Measurements from ENCODE around the gene PCYT1B. TPM values are rescaled to one million over a fixed set of nuclear protein-coding genes. Genes with fewer than 3 reads are reported as not detected.

PCYT1B gene
- total RNA-seq (2021) (not detected in 2 replicates), Bru-seq, nascent RNA (percentile 1 among the genes with signal in this experiment), BruChase-seq, experiment 1, labeled RNA remaining after a 2-hour chase (not detected), BruChase-seq, experiment 2, labeled RNA remaining after a 6-hour chase (percentile 1 among the genes with signal in this experiment)
- long read RNA-seq: 0 reads

GRCh38 chrX:24647257-24648058 is at the start of gene PCYT1B:
PCYT1B (minus strand) TSS chrX:24647347; CDS start chrX:24647105, 242 bp downstream.
- no peak for DNase-seq
- H3K27ac ChIP-seq: no peak within 1 kb of the TSS
- H3K27me3 ChIP-seq (ENCODE audit: insufficient read depth, low read depth): no peaks in the 10 kb centered on the region; the same call in 1 of the 2 replicates
- no peaks in the 10 kb centered on the region for H4K20me1 ChIP-seq (ENCODE audit: insufficient read depth)
- ChIA-PET POLR2A (ENCODE audit: unreplicated experiment) (no interaction called here), CTCF (no interaction called here)
- intact Hi-C loops (cut with micrococcal nuclease; ENCODE audit: unreplicated experiment): no loop called here
- H2AFZ ChIP-seq: no peak within 1 kb of the TSS
- H3K4me2 ChIP-seq: no peak within 1 kb of the TSS
- H3K79me2 ChIP-seq (ENCODE audit: low read depth): no peaks in the 10 kb centered on the region
- BruUV-seq (replicated peaks): no TSS peak
- H3K4me1 ChIP-seq (replicated peaks; ENCODE audit: insufficient read depth): peaks cover 8% of the 10 kb centered on the region; the same call in 1 of the 2 replicates
- H3K9me3 ChIP-seq (ENCODE audit: insufficient read depth, low read depth): no peaks in the 10 kb centered on the region
- H3K9me2 ChIP-seq (ENCODE audit: insufficient read depth): no peaks in the 10 kb centered on the region
- H3K4me3 ChIP-seq: no peak within 1 kb of the TSS
- TF ChIP-seq EZH2 (IDR thresholded peaks at IDR 0.05; ENCODE audit: low read depth) (no peak), CTCF (conservative IDR thresholded peaks at IDR 0.05) (no peak)
- H3F3A ChIP-seq (ENCODE audit: insufficient read depth, low read depth): no peaks in the 10 kb centered on the region
- H3K36me3 ChIP-seq (ENCODE audit: low read depth): no peaks in the 10 kb centered on the region

GRCh38 chrX:24696294-24696693 is 49.1 kb upstream of the PCYT1B start:
- Histone ChIP-seq H3K4me3 (no peak overlapping the region), H3K9me2 (ENCODE audit: insufficient read depth) (no peaks in the 10 kb centered on the region), H3K4me1 (replicated peaks; ENCODE audit: insufficient read depth) (peaks cover 13% of the 10 kb centered on the region), H3F3A (ENCODE audit: insufficient read depth, low read depth) (no peaks in the 10 kb centered on the region), H3K36me3 (ENCODE audit: low read depth) (no peaks in the 10 kb centered on the region), H3K4me2 (no peak overlapping the region), H3K9me3 (ENCODE audit: insufficient read depth, low read depth) (no peaks in the 10 kb centered on the region), H2AFZ (no peak overlapping the region), H3K27ac (no peak overlapping the region), H3K27me3 (ENCODE audit: insufficient read depth, low read depth) (no peaks in the 10 kb centered on the region), H3K79me2 (ENCODE audit: low read depth) (peaks cover 49% of the 10 kb centered on the region), H4K20me1 (ENCODE audit: insufficient read depth) (no peaks in the 10 kb centered on the region)
- intact Hi-C loops (cut with micrococcal nuclease; ENCODE audit: unreplicated experiment): no loop called here
- no TSS peak for BruUV-seq (replicated peaks)
- POLR2A ChIA-PET (ENCODE audit: unreplicated experiment): no interaction called here
- DNase-seq: no peak
- TF ChIP-seq EZH2 (IDR thresholded peaks at IDR 0.05; ENCODE audit: low read depth) (no peak), CTCF (conservative IDR thresholded peaks at IDR 0.05) (no peak)
- CTCF ChIA-PET: no interaction called here

- ChIA-PET CTCF (no interaction called here), POLR2A (ENCODE audit: unreplicated experiment) (interaction anchor here (0.7 kb wide), 1 partner anchor 106 kb away, joined by 6 read pairs; no protein-coding TSS in a partner anchor)
- H3K4me3 ChIP-seq: peak overlapping the region; percentile 73
- intact Hi-C loops (cut with micrococcal nuclease; ENCODE audit: unreplicated experiment): no loop called here
- H3K4me2 ChIP-seq: peak overlapping the region; percentile 77
- TF ChIP-seq CTCF (conservative IDR thresholded peaks at IDR 0.05): no peak
- TF ChIP-seq EZH2 (IDR thresholded peaks at IDR 0.05; ENCODE audit: low read depth): no peak
- no peak for DNase-seq
- no peak overlapping the region for H3K27ac ChIP-seq
- H3K27me3 ChIP-seq (ENCODE audit: insufficient read depth, low read depth): no peaks in the 10 kb centered on the region
- H3K9me3 ChIP-seq (ENCODE audit: insufficient read depth, low read depth): no peaks in the 10 kb centered on the region
- peaks cover 13% of the 10 kb centered on the region for H3K4me1 ChIP-seq (replicated peaks; ENCODE audit: insufficient read depth)
- no TSS peak for BruUV-seq (replicated peaks)
- H4K20me1 ChIP-seq (ENCODE audit: insufficient read depth): no peaks in the 10 kb centered on the region
- H3K36me3 ChIP-seq (ENCODE audit: low read depth): no peaks in the 10 kb centered on the region
- no peaks in the 10 kb centered on the region for H3K9me2 ChIP-seq (ENCODE audit: insufficient read depth)
- H3K79me2 ChIP-seq (ENCODE audit: low read depth): peaks cover 49% of the 10 kb centered on the region
- no peak overlapping the region for H2AFZ ChIP-seq
- no peaks in the 10 kb centered on the region for H3F3A ChIP-seq (ENCODE audit: insufficient read depth, low read depth)
Observed at GRCh38 chrX:24694825-24695224, 47.7 kb upstream of the PCYT1B start.

Measured in PC-9 (cell line).